ENCODE measurements around the gene IDH2.

The IDH2 gene

DNA sequence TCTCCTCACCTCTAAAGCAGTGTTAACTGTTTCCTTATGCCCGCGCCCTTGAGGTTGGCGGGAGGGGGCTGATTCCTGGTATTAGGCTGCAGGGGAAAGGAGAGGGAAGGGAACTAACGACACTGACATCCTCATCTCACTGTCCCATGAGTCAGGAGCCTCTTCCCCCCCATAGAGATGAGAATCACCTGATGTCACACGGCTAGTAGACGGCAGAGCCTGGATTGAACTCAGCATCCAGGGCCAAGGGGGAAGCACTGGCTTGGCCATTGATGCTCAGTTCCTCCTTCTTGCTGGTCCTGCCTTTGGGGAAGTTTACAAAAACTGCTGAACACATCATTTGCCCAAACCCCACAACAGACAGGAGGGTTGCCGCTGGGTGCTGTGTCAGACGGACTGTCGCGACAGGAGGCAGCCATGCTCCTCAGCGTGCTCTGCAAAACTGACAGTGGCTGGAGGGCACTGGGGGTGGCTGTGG lies 38.5 kb downstream of the IDH2 start:
- no peak for DNase-seq (ENCODE audit: low read depth, low spot score)

GRCh38 chr15:90062973-90063769 lies 39.1 kb downstream of the IDH2 start:
- DNase-seq (ENCODE audit: low read depth, low spot score), result no peak

DNA sequence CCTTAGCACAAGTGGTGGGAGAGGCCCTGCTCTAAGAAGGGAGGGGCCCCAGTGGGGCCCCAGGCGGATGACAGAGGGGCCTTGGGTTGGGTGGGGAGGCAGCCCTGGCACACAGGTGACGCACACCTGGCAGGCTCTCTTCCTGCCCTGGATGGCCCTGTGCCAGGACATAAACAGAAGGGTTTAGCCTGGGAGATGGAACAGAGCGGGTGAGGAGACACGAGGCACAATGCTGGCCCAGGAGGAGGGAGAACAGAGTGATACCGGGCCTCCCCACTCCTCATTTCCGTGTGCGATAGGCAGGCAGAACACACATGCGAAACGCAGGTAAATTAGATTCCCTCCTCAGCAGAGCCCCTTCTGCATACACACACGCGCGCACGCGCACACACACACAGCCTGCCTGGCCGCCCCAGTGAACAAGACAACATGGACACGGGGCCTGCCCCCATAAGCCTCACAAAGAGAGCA lies 39.8 kb downstream of the IDH2 start:
- no peak for DNase-seq (ENCODE audit: low read depth, low spot score)

DNA sequence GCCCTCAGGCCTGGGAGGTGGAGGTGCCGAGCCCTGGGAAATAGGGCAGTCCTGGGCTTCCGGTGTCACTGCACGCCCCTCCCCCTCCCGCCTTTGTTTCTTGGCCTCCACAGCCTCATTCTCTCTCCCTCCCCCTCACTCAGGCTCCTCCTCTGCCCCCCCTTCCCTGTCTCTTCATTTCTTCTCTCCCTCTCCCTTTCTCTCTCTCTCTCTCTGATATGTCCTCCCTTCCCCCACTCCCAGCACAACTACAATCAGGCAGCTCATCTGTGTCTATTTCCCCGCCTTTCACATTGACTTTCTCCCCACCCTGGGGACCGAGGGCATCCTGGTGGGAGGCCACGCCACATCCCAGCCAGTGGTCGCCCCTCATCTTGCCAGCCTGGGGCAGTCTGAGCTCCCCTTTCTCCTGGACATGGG lies 40.2 kb downstream of the IDH2 start:
- DNase-seq (ENCODE audit: low read depth, low spot score), result peak; percentile 93

- DNase-seq (ENCODE audit: low read depth, low spot score), result no peak
These were observed 41.5 kb downstream of the IDH2 start for GRCh38 chr15:90060797-90061196.

DNA sequence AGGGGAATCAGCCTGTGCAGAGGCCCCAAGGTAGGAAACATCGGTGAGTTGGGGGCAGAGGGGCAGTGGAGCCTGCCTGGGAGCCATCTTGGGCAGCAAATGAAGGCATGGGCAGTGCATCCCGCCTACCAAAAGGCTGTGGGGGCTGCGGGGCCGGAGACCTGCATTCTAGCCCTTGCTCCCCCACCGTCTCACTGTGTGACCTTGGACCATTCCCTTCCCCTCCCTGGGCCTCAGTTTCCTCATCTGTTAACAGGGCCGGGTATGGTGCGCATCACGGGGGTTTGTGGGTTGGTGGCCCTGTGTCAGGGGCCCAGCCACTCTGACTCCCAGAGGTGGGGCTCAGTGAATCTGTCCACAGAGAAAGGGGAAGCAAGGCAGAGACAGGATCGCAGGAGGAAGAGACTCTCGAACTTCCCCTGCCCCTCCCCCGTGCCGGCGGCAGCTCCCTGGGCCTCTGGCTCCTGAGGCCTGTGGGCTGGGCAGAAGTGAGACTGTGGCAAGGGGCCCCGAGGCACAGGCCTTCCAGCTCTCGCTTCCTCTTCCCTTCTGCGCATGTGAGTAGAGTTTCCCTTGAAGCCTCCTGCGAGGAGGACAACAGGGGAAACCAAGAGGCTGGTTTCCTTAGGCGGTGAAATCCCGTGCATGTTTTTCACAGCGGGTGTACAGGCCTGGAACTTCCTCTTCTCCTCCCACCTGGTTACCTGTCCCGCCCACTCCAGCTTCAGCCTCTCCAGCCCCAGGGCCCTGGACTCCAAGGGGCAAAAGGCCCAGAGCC lies 42.9 kb downstream of the IDH2 start:
- DNase-seq (ENCODE audit: low read depth, low spot score), result peak; percentile 95

DNA sequence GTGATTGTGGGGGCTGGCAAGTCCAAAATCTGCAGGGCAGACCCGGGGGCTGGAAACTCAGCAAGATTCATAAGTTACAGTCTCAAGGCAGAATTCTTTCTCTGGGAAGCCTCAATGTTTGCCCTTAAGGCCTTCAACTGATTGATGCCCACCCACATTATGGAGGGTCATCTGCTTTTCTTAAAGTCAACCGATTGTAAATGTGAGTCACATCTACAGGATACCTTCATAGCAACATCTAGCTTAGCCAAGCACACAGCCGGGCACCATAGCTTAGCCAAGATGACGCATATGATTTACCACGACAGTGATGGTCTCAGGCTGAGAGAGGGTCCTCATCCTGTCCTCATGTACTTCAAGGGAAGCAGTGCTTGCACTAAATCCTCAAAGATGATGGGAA lies 43.5 kb downstream of the IDH2 start:
- DNase-seq (ENCODE audit: low read depth, low spot score), result no peak

- no peak for DNase-seq (ENCODE audit: low read depth, low spot score)
These were observed 44.0 kb downstream of the IDH2 start for GRCh38 chr15:90058308-90058707.

- no peak for DNase-seq (ENCODE audit: low read depth, low spot score)
These were observed 45.7 kb downstream of the IDH2 start for GRCh38 chr15:90056529-90056928.

DNA sequence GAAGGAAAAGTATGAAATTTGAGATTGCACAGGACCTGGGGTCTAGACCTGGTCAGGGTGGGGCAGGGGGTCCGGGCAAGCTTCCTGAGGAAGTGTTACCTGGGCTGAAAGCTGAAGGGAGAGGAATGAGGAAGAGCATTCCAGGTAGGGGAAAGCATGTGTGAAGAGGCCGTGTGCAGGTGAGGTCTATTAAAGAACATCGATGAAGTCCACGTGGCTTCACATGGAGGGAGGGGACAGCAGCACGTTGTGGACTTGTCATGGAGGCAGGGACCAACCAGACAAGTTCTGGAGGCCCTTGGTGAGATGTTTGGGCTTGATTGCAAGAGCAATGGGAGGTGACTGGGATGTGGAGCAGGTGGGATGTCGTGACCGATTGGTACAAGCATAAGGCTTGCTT lies 47.1 kb downstream of the IDH2 start:
- DNase-seq (ENCODE audit: low read depth, low spot score), result no peak

DNA sequence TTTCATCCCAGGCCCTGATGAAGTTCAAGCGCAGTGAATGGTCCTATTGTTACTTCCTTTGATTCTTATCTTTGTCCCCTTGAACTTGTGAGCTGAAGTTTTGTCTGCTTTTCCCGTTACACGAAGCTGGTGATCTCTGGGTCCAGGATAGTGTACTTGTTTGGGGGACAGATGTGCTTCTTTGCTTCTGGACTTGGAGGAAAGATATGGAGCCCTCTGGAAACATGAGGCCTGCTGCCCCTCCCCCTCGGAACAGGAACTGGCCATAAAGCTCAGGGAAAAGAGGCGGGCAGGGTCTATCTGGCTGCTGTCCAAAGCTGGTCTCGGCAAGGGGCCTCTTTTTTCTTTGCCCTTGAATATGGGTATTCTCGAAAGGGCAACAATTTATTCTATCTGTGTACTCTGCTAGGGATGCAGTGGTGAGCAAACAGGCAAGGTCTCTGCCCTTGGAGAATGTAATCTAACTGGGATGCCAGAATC lies 47.6 kb downstream of the IDH2 start:
- DNase-seq (ENCODE audit: low read depth, low spot score), result no peak

DNA sequence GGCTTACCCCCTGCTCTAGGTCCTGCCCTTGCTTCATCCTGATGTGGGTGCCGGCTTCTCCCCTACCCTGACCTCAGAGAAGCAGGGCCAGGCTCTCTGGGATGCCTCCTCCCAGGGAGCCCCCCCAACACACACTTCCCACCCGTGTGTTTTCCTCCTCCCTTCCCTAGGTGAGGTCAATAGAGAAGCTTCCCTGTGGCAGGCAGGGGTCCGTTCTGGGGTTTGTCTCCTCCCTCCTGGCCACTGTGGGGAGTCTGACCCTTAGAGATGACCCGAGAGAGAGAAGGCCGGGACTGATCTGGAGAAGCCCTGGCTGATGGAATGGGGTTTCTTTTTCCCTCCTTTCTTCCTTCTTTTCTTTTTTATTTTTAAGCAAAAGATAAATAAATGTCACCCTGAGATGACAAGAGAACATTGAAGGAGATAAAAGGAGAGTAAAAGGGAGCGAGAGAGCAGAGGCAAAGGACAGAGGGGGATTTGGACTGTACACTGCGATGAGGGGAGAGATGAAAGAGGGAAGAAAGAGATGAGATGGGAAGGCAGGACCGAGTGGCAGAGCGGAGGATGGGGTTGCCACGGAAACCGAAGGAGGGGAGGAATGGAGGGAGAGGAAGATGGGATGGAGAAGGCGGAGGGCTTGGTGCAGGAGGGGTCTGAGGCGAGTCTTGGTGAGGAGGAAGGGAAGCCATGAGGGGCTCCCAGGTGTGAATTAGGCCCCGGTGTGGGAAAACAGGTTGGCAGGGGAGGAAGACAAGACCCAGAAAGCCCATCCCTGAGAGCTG lies 48.4 kb downstream of the IDH2 start:
- DNase-seq (ENCODE audit: low read depth, low spot score), result no peak

DNA sequence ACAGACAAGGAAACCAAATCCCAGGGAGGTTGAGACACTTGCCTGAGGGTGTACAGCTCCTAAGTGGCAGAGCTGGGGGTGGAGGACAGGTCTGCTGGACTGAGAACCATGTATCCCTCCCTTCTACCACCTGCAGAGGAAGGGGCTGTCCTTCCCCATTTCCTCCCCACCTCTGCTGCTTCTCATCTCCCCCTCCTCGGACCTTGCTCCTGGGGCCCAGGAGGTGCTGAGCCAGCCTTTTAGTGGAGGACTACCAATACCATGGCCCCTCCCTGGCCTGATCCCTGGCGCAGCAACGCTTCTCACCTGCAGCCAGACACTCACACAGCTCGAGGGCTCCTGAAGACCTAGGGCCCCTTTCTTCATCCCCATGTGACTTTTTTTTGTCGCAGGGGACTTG lies 50.4 kb downstream of the IDH2 start:
- peak; percentile 59 for DNase-seq (ENCODE audit: low read depth, low spot score)

GRCh38 chr15:90049666-90050604 lies 52.3 kb downstream of the IDH2 start:
- no peak for DNase-seq (ENCODE audit: low read depth, low spot score)

GRCh38 chr15:90049030-90049429 lies 53.2 kb downstream of the IDH2 start:
- no peak for DNase-seq (ENCODE audit: low read depth, low spot score)

- no peak for DNase-seq (ENCODE audit: low read depth, low spot score)
These were observed 54.2 kb downstream of the IDH2 start for GRCh38 chr15:90047956-90048575.

DNA sequence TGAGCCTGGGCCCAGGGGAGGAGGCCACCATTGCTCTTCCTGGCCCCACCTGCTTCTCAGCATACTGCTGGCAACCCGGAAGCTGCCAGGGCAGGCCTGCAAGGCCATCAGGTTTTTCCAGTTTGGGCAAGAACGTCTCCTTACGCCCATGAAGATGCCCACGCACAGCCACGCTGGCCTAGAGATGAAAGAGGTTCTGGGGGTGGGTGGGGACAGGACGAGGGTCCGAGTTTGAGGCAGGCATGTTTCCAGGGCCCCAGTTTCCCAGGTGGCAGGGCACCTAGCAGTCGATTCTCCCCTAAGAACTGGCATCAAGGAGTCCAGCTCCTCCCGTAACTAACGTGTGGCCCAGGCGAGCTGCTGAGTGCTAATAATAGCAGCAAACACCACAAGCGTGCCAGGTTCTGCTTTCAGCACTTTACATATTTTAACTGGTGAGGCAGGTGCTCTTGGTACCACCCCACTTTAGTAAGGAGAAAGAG lies 55.3 kb downstream of the IDH2 start:
- DNase-seq (ENCODE audit: low read depth, low spot score), result no peak

GRCh38 chr15:90046289-90046688 lies 56.0 kb downstream of the IDH2 start:
- DNase-seq (ENCODE audit: low read depth, low spot score), result no peak

- DNase-seq (ENCODE audit: low read depth, low spot score), result no peak
These were observed 57.3 kb downstream of the IDH2 start for GRCh38 chr15:90044916-90045371.

DNA sequence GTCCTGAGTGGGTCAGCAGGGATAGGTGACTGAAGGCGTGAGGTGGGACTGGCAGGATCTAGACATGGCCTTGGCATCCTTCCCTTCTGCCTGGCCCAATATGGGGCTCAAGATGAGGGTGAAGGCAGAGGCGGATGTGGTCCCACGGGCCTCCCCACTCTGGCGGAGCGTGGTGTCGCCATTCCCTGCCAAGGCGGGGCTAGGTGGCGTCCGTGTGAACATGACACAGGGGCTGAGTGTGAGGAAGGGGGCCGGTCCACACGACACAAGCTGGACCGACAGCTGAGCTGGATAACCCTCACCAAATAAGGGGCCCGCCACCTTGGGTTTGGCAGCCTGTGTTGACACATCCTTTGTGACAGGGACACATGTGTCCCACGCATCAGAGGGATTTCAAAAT lies 58.1 kb downstream of the IDH2 start:
- DNase-seq (ENCODE audit: low read depth, low spot score), result no peak
